Activated T-helper 1 cell treated with anti-CD3 and anti-CD28 coated beads, Interleukin-12 subunit alpha, Interleukin-12 subunit beta, Interleukin-2, Interleukin-4 antibody, amounts not matched to agents 30 ng/mL and 10 ng/mL and 1 ng/mL, durations not matched to agents 14 hours and 24 hours and 36 hours (primary cell): Measurements from ENCODE around the gene SOBP. TPM values are rescaled to one million over a fixed set of nuclear protein-coding genes. Genes with fewer than 3 reads are reported as not detected.

ENCODE experiments used
- DNase-seq: peaks from one replicate; pipeline ENCODE4 v3.0.0; 2021; ENCODE audit warnings: low spot score
- H3K27ac Mint-ChIP-seq: one replicate; pipeline ENCODE4 v1.8.0; 2021; ENCODE audit warnings: mild to moderate bottlenecking, mixed read lengths
- H3K27me3 Mint-ChIP-seq: one replicate; pipeline ENCODE4 v1.8.0; 2022; ENCODE audit warnings: mild to moderate bottlenecking, moderate library complexity, mixed read lengths; ENCODE audit not compliant: insufficient read depth
- H3K36me3 Mint-ChIP-seq: one replicate; pipeline ENCODE4 v1.8.0; 2021; ENCODE audit warnings: low read depth, mixed read lengths
- H3K4me1 Mint-ChIP-seq: one replicate; pipeline ENCODE4 v1.8.0; 2021; ENCODE audit warnings: low read depth, mixed read lengths
- H3K4me3 Mint-ChIP-seq: one replicate; pipeline ENCODE4 v1.8.0; 2021; ENCODE audit warnings: mild to moderate bottlenecking, moderate library complexity, mixed read lengths
- H3K9me3 Mint-ChIP-seq: one replicate; pipeline ENCODE4 v1.8.0; 2021; ENCODE audit warnings: mixed read lengths
- intact Hi-C: fragments of 100-400 bp; cut with micrococcal nuclease; formaldehyde crosslinking; loops from one replicate; pipeline ENCODE4 v1.15.1; 2024
- total RNA-seq: library from RNA; stranded (reverse); gene quantifications from 2 replicates; pipeline ENCODE4 v1.2.3, GENCODE V29; 2022

SOBP gene, protein sequence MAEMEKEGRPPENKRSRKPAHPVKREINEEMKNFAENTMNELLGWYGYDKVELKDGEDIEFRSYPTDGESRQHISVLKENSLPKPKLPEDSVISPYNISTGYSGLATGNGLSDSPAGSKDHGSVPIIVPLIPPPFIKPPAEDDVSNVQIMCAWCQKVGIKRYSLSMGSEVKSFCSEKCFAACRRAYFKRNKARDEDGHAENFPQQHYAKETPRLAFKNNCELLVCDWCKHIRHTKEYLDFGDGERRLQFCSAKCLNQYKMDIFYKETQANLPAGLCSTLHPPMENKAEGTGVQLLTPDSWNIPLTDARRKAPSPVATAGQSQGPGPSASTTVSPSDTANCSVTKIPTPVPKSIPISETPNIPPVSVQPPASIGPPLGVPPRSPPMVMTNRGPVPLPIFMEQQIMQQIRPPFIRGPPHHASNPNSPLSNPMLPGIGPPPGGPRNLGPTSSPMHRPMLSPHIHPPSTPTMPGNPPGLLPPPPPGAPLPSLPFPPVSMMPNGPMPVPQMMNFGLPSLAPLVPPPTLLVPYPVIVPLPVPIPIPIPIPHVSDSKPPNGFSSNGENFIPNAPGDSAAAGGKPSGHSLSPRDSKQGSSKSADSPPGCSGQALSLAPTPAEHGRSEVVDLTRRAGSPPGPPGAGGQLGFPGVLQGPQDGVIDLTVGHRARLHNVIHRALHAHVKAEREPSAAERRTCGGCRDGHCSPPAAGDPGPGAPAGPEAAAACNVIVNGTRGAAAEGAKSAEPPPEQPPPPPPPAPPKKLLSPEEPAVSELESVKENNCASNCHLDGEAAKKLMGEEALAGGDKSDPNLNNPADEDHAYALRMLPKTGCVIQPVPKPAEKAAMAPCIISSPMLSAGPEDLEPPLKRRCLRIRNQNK
- 0.15 and 0.16 TPM in 2 replicates for total RNA-seq

DNA sequence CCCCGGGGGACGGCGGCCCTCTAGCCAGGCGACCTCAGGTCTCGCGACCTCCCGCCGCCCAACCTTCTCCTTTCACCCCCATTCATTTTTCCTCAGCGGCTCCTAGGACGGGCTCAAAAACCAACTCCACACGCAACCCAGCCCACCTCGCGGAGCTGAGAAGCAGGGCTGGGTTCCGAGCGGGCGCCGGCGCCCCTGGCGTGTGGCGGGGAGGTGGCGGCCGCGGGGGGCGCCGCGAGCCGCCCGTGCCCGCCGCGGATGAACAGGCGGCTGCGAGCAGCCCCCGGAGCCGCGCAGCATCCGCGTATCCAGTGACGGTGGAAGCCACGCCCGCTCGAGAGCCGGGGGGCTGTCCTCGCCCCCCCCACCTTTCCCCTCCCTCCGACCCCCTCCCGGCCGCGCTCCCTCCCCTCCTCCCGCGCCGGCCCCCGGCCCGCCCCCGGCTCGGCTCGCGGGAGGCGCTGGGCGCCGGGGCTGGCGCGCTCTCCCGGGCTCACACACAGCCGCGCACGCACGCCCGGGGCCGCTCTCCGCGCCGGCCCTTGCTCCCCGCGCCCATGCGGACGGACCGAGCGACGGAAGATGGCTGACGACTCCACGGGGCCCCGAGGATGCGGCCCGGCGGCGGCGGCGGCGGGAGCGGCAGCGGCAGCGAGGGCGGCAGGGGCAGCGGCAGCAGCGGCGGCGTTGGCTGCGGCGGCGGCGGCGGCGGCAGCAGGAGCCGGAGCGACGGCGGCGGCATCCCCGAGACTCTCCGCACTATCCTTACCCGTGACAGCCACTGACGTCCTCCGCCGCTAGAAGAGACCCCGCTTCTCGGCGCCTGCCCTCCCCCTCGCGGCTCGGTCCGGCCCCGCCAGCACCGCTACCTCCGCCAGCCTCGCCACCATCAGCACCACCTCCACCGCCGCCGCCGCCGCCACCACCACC lies at the start of gene SOBP:
Gene SOBP, plus strand, starts transcription at position 482 of the 930 bp plus-strand sequence. CDS start 500 bp downstream, outside the sequence.
- Mint-ChIP-seq H3K27ac (peak within 1 kb of the TSS; percentile 36), H3K4me3 (peak within 1 kb of the TSS; percentile 91), H3K27me3 (peaks cover 50% of the 10 kb centered on the region), H3K4me1 (peaks cover 28% of the 10 kb centered on the region), H3K36me3 (no peaks in the 10 kb centered on the region), H3K9me3 (no peaks in the 10 kb centered on the region)
- peak; percentile 9 for DNase-seq
- intact Hi-C loops, result loop anchor here (2.0 to 10.0 kb wide), 6 partner anchors 145 to 682 kb away; no protein-coding TSS in a partner anchor

DNA sequence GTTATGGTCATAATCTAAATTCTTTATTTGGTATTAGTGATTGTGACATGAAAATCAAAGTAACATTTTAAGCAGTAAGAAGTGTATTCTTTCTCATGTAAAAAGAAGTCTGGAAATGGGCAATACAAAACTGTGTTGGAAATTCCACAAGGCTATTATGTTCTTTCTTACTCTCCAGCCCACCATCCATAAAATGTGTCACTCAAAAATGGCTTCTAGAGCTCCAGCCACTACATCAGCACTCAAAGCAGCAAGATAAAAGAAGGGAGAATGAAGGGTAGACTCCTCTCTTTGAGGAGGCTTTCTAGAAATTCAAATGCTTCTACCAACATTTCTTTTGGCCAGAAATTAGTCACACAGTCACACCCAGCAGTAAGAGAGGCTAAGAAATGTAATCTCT lies 49.0 kb upstream of the SOBP start:
- no peak overlapping the region for H3K27ac Mint-ChIP-seq
- DNase-seq, result no peak
- intact Hi-C loops, result no loop called here
- H3K9me3 Mint-ChIP-seq, result peaks cover 5% of the 10 kb centered on the region
- H3K4me1 Mint-ChIP-seq, result no peaks in the 10 kb centered on the region
- no peaks in the 10 kb centered on the region for H3K27me3 Mint-ChIP-seq
- no peak overlapping the region for H3K4me3 Mint-ChIP-seq
- H3K36me3 Mint-ChIP-seq, result no peaks in the 10 kb centered on the region

DNA sequence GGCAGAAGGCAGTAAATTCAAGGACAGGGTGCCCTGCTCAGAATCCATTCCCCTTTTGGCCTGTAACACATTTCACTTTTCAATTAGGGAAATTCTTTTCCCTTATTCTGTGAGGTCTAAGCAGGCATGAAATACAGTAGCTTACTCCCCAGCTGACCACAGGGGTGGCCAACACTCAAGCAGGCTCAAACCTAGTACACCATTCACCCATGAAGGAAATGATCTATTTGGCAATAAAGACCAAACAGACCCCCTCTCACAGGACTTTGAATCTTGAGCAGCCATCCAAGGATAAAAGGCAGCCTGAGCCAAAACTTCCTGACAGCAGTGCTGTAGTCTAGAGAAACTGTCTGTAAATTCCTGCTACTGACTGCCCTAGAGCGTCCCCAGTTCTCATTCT lies 48.2 kb upstream of the SOBP start:
- intact Hi-C loops, result no loop called here

DNA sequence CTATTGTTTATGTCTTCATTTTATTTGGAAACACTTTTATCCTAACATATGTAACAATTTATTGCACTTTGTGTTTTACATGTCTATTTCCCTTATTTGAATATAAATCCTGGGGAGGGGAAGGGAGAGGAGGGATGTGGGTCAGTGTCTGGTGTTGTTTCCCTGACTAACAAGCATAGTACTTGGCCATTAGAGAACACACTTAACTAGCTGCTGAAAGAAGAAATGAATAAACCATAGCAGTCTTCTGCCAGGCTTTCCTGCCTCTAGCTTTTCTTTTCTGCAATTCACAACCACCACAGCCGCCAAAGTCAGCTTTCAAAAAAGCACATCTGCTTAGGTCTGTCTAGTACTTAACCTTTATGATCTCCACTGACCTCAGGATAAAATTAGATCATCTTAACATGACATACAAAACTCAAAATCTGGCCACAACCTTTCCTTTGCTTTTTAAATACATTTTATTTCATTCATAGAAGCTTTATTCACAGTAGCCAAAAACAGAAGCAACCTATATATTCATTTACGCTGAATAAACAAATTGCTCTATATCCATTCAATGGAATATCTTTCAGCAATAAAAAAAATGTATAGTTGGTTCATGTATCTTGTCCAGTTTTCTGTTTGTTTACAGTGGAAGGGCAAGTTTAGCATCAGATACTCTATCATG lies 46.8 kb upstream of the SOBP start:
- intact Hi-C loops, result no loop called here
- H3K4me3 Mint-ChIP-seq, result no peak overlapping the region
- no peaks in the 10 kb centered on the region for H3K4me1 Mint-ChIP-seq
- H3K27me3 Mint-ChIP-seq, result no peaks in the 10 kb centered on the region
- H3K9me3 Mint-ChIP-seq, result peaks cover 19% of the 10 kb centered on the region
- no peak overlapping the region for H3K27ac Mint-ChIP-seq
- no peak for DNase-seq
- H3K36me3 Mint-ChIP-seq, result peaks cover 6% of the 10 kb centered on the region

More for the DNA sequence above, 48.2 kb upstream of the SOBP start:
- Mint-ChIP-seq H3K9me3 (peaks cover 9% of the 10 kb centered on the region), H3K4me3 (no peak overlapping the region), H3K27me3 (no peaks in the 10 kb centered on the region), H3K4me1 (no peaks in the 10 kb centered on the region), H3K27ac (no peak overlapping the region), H3K36me3 (peaks cover 1% of the 10 kb centered on the region)
- no peak for DNase-seq

DNA sequence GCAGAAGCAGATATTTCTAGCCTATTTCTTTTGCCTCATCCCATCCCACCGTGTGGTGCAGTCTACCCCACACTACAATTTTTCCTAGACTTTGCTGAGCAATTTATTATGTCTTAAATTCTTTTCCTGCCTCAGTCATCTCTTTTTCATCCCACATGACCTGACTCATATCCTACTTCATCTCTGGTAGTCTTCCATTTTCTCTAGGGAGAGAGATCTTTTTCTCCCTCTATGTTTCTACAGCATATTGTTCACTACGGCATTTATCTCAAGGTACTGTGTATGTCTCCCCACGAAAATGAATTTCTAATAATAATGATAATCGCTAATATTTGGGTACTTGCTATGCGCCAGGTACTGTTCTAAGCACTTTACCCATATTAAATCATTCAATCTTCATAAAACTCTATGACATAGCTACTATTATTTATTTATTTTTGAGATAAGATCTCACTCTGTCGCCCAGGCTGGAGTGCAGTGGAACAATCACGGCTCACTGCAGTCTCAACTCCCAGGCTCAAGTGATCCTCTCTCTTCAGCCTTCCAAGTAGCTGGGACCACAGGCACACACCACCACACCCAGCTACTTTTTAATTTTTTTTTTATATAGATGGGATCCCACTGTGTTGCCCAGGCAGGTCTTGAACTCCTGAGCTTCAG lies 46.2 kb upstream of the SOBP start:
- Mint-ChIP-seq H3K4me3 (no peak overlapping the region), H3K9me3 (peaks cover 26% of the 10 kb centered on the region), H3K4me1 (no peaks in the 10 kb centered on the region), H3K27ac (no peak overlapping the region), H3K36me3 (peaks cover 11% of the 10 kb centered on the region), H3K27me3 (no peaks in the 10 kb centered on the region)
- intact Hi-C loops, result no loop called here
- DNase-seq, result no peak

DNA sequence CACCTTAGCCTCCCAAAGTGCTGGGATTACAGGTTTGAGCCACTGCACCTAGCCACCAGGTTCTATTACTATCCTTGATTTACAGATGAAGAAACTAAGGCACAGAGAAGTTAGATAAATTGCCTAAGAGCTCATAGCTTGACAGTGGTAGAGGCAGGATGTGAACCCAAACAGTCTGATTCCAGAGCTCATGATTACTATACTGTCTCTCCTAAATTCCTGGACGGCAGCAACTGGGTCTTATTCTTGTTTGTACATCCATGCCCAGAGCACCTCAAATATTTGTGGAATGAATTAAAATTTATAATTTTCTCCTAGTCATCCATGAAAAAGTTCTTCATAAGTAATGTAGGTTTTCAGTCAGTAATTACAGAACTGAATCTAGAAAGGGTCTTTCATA lies 45.6 kb upstream of the SOBP start:
- no peaks in the 10 kb centered on the region for H3K27me3 Mint-ChIP-seq
- DNase-seq, result no peak
- H3K4me1 Mint-ChIP-seq, result no peaks in the 10 kb centered on the region
- no peak overlapping the region for H3K4me3 Mint-ChIP-seq
- H3K27ac Mint-ChIP-seq, result no peak overlapping the region
- intact Hi-C loops, result no loop called here
- peaks cover 12% of the 10 kb centered on the region for H3K36me3 Mint-ChIP-seq
- peaks cover 31% of the 10 kb centered on the region for H3K9me3 Mint-ChIP-seq

DNA sequence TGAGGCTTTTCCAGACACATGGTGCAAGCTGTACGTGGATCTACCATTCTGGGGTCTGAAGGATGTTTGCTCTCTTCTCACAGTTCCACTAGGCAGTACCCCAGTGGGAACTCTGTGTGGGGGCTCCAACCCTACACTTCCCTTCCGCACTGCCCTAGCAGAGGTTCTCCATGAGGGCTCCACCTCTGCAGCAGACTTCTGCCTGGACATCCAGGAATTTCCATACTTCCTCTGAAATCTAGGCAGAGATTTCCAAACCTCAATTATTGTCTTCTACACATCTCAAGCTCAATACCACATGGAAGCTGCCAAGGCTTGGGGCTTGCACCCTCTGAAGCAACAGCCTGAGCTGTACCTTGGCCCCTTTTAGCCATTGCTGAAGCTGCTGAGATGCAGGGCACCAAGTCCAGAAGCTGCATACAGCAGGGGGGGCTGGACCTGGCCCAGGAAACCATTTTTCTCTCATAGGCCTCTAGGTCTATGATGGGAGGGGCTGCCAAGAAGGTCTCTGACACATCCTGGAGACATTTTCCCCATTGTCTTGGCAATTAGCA lies 42.2 kb upstream of the SOBP start:
- Mint-ChIP-seq H3K36me3 (peaks cover 16% of the 10 kb centered on the region), H3K4me3 (no peak overlapping the region), H3K27ac (no peak overlapping the region), H3K9me3 (peaks cover 47% of the 10 kb centered on the region), H3K27me3 (no peaks in the 10 kb centered on the region), H3K4me1 (no peaks in the 10 kb centered on the region)
- intact Hi-C loops, result no loop called here
- DNase-seq, result no peak

DNA sequence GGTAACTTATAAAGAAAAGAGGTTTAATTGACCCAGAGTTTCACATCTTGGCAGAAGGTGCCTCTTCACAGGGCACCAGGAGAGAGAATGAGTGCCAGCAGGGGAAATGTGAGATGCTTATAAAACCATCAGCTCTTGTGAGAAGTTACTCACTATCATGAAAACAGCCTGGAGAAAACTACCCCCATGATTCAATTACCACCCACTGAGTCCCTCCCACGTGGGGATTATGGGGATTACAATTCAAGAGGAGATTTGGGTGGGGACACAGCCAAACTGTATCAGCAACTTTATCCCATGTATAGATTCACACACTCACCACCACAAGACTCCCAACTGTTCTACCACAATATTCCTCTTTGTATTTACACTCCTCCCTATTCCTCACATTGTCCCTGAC lies 41.1 kb upstream of the SOBP start:
- H3K9me3 Mint-ChIP-seq, result peaks cover 47% of the 10 kb centered on the region
- no peak overlapping the region for H3K27ac Mint-ChIP-seq
- peaks cover 19% of the 10 kb centered on the region for H3K36me3 Mint-ChIP-seq
- H3K27me3 Mint-ChIP-seq, result no peaks in the 10 kb centered on the region
- H3K4me3 Mint-ChIP-seq, result no peak overlapping the region
- DNase-seq, result no peak
- intact Hi-C loops, result no loop called here
- no peaks in the 10 kb centered on the region for H3K4me1 Mint-ChIP-seq

DNA sequence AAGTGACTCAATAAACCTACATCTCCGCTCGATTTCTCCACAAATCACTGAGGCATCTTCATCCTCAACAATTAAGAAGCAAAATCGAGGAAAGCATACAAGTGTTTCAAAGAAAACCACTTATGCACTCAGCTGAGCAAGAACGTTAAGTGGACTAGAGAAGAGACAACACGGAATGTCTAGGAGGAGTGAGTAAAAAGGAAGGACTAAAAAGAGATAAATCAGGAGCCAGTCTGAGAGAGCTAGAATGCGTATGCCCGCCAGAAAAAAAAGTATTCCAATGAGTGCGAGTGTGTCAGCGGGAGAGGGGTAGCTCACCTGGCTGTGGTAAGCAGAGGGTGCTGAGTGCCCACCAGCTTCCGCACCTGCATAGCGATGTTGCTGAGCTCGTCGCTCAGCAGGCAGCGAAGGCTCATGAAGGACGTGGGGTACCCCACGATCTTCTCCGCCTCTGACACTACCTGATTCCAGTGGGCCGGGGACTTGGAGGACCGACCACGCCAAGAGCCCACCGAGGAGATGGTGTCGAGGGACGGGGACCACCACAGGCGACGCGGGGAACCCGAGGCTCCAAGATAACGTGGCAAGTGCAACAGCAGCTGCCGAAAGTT lies 31.1 kb upstream of the SOBP start:
- H3K27me3 Mint-ChIP-seq, result no peaks in the 10 kb centered on the region
- no peak for DNase-seq
- H3K4me1 Mint-ChIP-seq, result peaks cover 16% of the 10 kb centered on the region

DNA sequence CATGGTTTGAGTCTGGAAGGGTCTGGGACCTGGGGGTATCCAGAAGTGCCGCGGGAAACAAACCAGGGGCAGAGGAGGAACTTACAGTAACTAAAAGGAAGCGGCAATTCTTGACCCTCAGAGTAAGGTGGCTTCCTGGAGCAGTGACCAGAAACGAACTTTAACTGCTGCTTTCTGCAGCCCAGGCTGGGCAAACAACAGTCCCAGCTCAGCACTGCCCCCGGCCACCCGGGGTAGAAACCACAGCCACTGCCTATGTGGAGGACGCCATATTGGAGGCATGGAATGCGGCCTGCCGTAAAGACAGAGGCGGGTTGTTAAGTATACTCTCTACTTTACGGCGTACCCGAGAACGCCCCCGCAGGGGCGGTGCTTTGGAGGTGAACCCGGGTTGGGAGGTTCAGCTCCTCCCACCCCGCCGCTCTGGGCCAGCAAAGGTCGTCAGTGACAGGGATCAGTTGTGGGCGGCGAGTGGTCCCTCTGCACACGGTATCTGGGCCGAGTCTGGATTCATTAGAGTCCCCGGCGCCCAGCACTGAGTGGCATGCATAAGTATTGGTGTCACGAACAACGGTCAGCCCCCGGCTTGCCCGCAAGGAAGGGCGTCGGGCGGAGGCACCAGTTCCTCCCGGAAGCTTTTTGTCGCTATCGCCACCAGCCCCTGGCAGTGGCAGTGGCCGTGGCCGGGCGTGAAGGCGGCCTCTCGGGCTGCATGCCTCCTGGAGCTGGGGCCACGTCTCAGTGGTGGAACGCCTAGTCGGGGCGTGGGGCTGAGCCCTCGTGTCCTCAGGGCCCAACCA lies 30.4 kb upstream of the SOBP start, which contains the start of gene PDSS2:
Gene PDSS2, minus strand, starts transcription at position 282 of the 800 bp plus-strand sequence. Its CDS starts 279 bp downstream, at position 3.
- peaks cover 16% of the 10 kb centered on the region for H3K4me1 Mint-ChIP-seq
- peak; percentile 95 for DNase-seq
- H3K27ac Mint-ChIP-seq, result peak within 1 kb of the TSS; percentile 91
- no peaks in the 10 kb centered on the region for H3K9me3 Mint-ChIP-seq
- H3K27me3 Mint-ChIP-seq, result no peaks in the 10 kb centered on the region
- no peaks in the 10 kb centered on the region for H3K36me3 Mint-ChIP-seq
- intact Hi-C loops, result loop anchor here (1.0 to 10.0 kb wide), 14 partner anchors 33 to 1638 kb away; partner anchors contain the start of genes ATG5, CEP57L1, MTRES1 and OSTM1
- H3K4me3 Mint-ChIP-seq, result peak within 1 kb of the TSS; percentile 93

More for the DNA sequence above, 31.1 kb upstream of the SOBP start:
- H3K9me3 Mint-ChIP-seq, result no peaks in the 10 kb centered on the region
- intact Hi-C loops, result loop anchor here (1.0 to 10.0 kb wide), 13 partner anchors 34 to 1639 kb away; partner anchors contain the start of genes ATG5, CEP57L1, MTRES1 and OSTM1
- peak overlapping the region; percentile 91 for H3K27ac Mint-ChIP-seq
- H3K4me3 Mint-ChIP-seq, result peak overlapping the region; percentile 93
- no peaks in the 10 kb centered on the region for H3K36me3 Mint-ChIP-seq
